MM.1S (cell line): Measurements from ENCODE around the gene POLD2.

Experiments
- DNase-seq: peaks from one replicate; pipeline ENCODE4 v3.0.0-alpha.2; 2015
- H2AFZ ChIP-seq: fragments of 300-600 bp; sonication (generic); 2 replicates; pipeline ENCODE4 v1.6.0; 2016; ENCODE audit warnings: antibody characterized with exemption, low read length
- H3F3A ChIP-seq: fragments of 300-600 bp; sonication (generic); 2 replicates; pipeline ENCODE4 v1.6.1; 2016; ENCODE audit warnings: mild to moderate bottlenecking, antibody characterized with exemption, low read length, moderate library complexity, mixed read lengths; ENCODE audit not compliant: insufficient read depth
- H3K27ac ChIP-seq: fragments of 300-600 bp; sonication (generic); 2 replicates; pipeline ENCODE4 v1.5.1; 2016; ENCODE audit warnings: mild to moderate bottlenecking, low read length
- H3K27me3 ChIP-seq: fragments of 300-600 bp; sonication (generic); replicated peaks from 2 replicates; pipeline ENCODE4 v1.6.0; 2016; ENCODE audit warnings: low read length; ENCODE audit not compliant: insufficient read depth
- H3K36me3 ChIP-seq: fragments of 300-600 bp; sonication (generic); replicated peaks from 2 replicates; pipeline ENCODE4 v1.6.1; 2016; ENCODE audit warnings: mild to moderate bottlenecking, low read length, mixed read lengths; ENCODE audit not compliant: insufficient read depth
- H3K4me1 ChIP-seq: fragments of 300-600 bp; sonication (generic); 2 replicates; pipeline ENCODE4 v1.6.1; 2016; ENCODE audit warnings: low read length, mixed read lengths
- H3K4me2 ChIP-seq: fragments of 300-600 bp; sonication (generic); 2 replicates; pipeline ENCODE4 v1.6.0; 2016; ENCODE audit warnings: low read depth, low read length
- H3K4me3 ChIP-seq: fragments of 300-600 bp; sonication (generic); 2 replicates; pipeline ENCODE4 v1.5.1; 2016; ENCODE audit warnings: low read length, mixed read lengths
- H3K79me2 ChIP-seq: fragments of 300-600 bp; sonication (generic); 2 replicates; pipeline ENCODE4 v1.6.1; 2016; ENCODE audit warnings: mixed run types, low read length, mixed read lengths
- H3K9ac ChIP-seq: fragments of 300-600 bp; sonication (generic); 2 replicates; pipeline ENCODE4 v1.6.1; 2016; ENCODE audit warnings: low read length, mixed read lengths
- H3K9me2 ChIP-seq: fragments of 300-600 bp; sonication (generic); replicated peaks from 2 replicates; pipeline ENCODE4 v1.6.1; 2016; ENCODE audit warnings: mild to moderate bottlenecking, low read length, mixed read lengths; ENCODE audit not compliant: insufficient read depth
- H3K9me3 ChIP-seq: fragments of 300-600 bp; sonication (generic); replicated peaks from 2 replicates; pipeline ENCODE4 v1.6.1; 2016; ENCODE audit warnings: mild to moderate bottlenecking, low read length, mixed read lengths; ENCODE audit not compliant: insufficient read depth
- H4K20me1 ChIP-seq: fragments of 300-600 bp; sonication (generic); 2 replicates; pipeline ENCODE4 v1.6.1; 2016; ENCODE audit warnings: mild to moderate bottlenecking, low read length, moderate library complexity, mixed read lengths; ENCODE audit not compliant: insufficient read depth
- CTCF ChIP-seq: fragments of 300-600 bp; sonication (generic); IDR thresholded peaks from 2 replicates; pipeline ENCODE4 v1.5.1; 2016; ENCODE audit warnings: antibody characterized with exemption, low read length, mixed read lengths
- EZH2 ChIP-seq: fragments of 300-600 bp; sonication (generic); optimal IDR thresholded peaks from 2 replicates; pipeline ENCODE3; 2017; ENCODE audit warnings: low read depth, mild to moderate bottlenecking, antibody characterized with exemption, low read length, mixed read lengths
- EZH2phosphoT487 ChIP-seq: fragments of 300-600 bp; sonication (generic); IDR thresholded peaks from 2 replicates; pipeline ENCODE4 v1.6.1; 2018; ENCODE audit warnings: antibody characterized with exemption, low read length

POLD2 gene

DNA sequence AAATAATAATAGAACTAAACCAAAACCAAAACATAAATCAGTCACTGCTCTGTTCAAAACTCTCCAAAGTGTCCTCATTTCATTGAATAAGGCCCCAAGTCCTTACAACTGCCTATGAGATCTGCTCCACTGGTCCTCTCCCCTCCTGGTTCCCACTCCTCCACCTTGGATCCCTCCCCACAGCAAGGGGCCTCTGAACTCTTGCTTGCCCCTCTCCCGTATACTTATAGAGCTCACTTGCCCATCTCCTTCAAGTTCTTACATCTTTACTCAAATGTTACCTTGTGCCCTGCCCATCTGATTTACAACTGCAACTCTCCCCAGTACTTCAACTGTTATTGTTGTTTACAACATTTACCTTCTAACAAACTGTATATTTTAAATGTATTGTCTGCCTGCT, 819 bp downstream of the POLD2 start:
- no peak for TF ChIP-seq CTCF
- TF ChIP-seq EZH2phosphoT487, result no peak
- TF ChIP-seq EZH2, result no peak
- Histone ChIP-seq H3K27me3 (no peaks in the 10 kb centered on the region), H3K79me2 (peaks cover 44% of the 10 kb centered on the region), H3K4me1 (peaks cover 13% of the 10 kb centered on the region), H2AFZ (0 out of 2 replicates have a peak overlapping the region, but pooled peaks have one; percentile 18), H3K27ac (no peak overlapping the region), H3F3A (no peaks in the 10 kb centered on the region), H3K36me3 (peaks cover 4% of the 10 kb centered on the region; the same call in 1 of the 2 replicates), H3K9ac (peak overlapping the region; percentile 78), H4K20me1 (no peaks in the 10 kb centered on the region), H3K9me3 (no peaks in the 10 kb centered on the region), H3K4me2 (peak overlapping the region; percentile 93), H3K4me3 (peak overlapping the region; percentile 77), H3K9me2 (no peaks in the 10 kb centered on the region)
- no peak for DNase-seq

DNA sequence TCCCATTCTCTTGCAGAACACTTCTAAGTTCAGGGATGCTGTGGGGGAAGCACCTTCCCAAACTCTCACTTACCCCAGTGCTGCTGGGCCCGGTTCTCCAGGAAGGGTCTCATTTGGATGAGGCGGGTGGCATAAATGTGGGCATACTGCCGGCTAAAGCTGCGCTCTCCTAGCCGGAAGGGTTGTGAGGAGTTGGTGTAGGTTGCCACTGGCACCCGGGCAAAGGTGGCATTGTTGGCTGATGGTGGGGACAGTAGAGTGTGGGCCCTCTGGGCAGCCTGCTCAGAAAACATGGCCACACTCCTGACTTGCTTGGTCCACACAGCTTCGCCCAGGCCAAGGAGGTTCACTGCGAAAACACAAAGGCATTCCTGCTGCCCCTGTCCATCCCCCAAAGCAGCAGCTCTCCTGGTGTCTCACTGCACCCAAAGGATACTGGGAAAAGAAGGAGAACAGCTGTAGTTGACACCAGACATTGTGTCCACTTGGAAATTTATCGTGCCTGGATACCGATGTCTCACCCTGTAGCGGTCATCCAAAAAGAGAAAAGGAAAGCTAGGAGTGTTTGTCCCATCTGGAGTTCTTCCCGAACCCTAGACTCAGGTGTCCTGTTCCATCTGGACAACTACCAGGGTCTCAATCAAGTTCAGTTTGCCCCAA, 1.5 kb downstream of the POLD2 start:
- Histone ChIP-seq H2AFZ (no peak overlapping the region), H3K36me3 (peaks cover 4% of the 10 kb centered on the region; the same call in 1 of the 2 replicates), H3K9me3 (no peaks in the 10 kb centered on the region), H3K9ac (no peak overlapping the region), H3K4me2 (peak overlapping the region; percentile 93; the same call in 1 of the 2 replicates), H3K79me2 (peaks cover 44% of the 10 kb centered on the region), H3K27me3 (no peaks in the 10 kb centered on the region), H3F3A (no peaks in the 10 kb centered on the region), H3K9me2 (no peaks in the 10 kb centered on the region), H3K4me1 (peaks cover 13% of the 10 kb centered on the region), H3K4me3 (peak overlapping the region; percentile 77), H4K20me1 (no peaks in the 10 kb centered on the region), H3K27ac (no peak overlapping the region)
- DNase-seq, result no peak
- TF ChIP-seq EZH2 (no peak), EZH2phosphoT487 (no peak), CTCF (no peak)

- H3K27me3 ChIP-seq, result no peaks in the 10 kb centered on the region
- H4K20me1 ChIP-seq, result no peaks in the 10 kb centered on the region
- TF ChIP-seq EZH2 (no peak), EZH2phosphoT487 (no peak), CTCF (no peak)
- no peaks in the 10 kb centered on the region for H3F3A ChIP-seq
- no peaks in the 10 kb centered on the region for H3K9me3 ChIP-seq
- peaks cover 4% of the 10 kb centered on the region; the same call in 1 of the 2 replicates for H3K36me3 ChIP-seq
- no peak overlapping the region for H3K9ac ChIP-seq
- DNase-seq, result no peak
- H3K9me2 ChIP-seq, result no peaks in the 10 kb centered on the region
- H3K4me3 ChIP-seq, result no peak overlapping the region
- H2AFZ ChIP-seq, result no peak overlapping the region
- H3K79me2 ChIP-seq, result peaks cover 44% of the 10 kb centered on the region
- no peak overlapping the region for H3K4me2 ChIP-seq
- no peak overlapping the region for H3K27ac ChIP-seq
- peaks cover 13% of the 10 kb centered on the region for H3K4me1 ChIP-seq
These were observed 3.0 kb downstream of the POLD2 start for GRCh38 chr7:44120395-44120794.
